Adrenal gland (tissue), 12 donors: Measurements from ENCODE around the gene ACAA2. TPM values are rescaled to one million over a fixed set of nuclear protein-coding genes. Genes with fewer than 3 reads are reported as not detected.

Experiments used
- DNase-seq, 7 donors: peaks; one replicate each; pipeline ENCODE4 v3.0.0-alpha.2; 2019 to 2020
- H3K27ac ChIP-seq, 5 donors: fragments of 200-600 bp; sonication (generic) in 4 of 5; 1 replicate in 3 of 5; 2 replicates in 2 of 5; pipeline versions ENCODE4 v1.5.1 to v1.8.0; 2016 to 2020; ENCODE audit warnings: mild to moderate bottlenecking in 1 of 5
- H3K27me3 ChIP-seq: fragments of 200-600 bp; 2 replicates; pipeline ENCODE4 v1.8.0; 2021
- H3K36me3 ChIP-seq, 2 donors: fragments of 200-600 bp; replicated peaks in 1 of 2; 1 replicate in 1 of 2; 2 replicates in 1 of 2; pipeline versions ENCODE4 v1.5.1 to v1.8.0; 2018 to 2022
- H3K4me1 ChIP-seq, 2 donors: fragments of 200-600 bp; replicated peaks in 1 of 2; 1 replicate in 1 of 2; 2 replicates in 1 of 2; pipeline versions ENCODE4 v1.5.1 to v1.8.0; 2018 to 2021
- H3K4me3 ChIP-seq, 4 donors: fragments of 200-600 bp; sonication (generic) in 3 of 4; one replicate each; pipeline ENCODE4 v1.5.1; 2016 to 2018
- H3K9me3 ChIP-seq, 3 donors: fragments of 200-600 bp; sonication (generic) in 1 of 3; replicated peaks in 1 of 3; 1 replicate in 2 of 3; 2 replicates in 1 of 3; pipeline versions ENCODE4 v1.5.1 to v1.8.0; 2016 to 2021
- CTCF ChIP-seq, 6 experiments: fragments of 450-650 bp in 4 of 6; fragments of 200-600 bp in 2 of 6; sonication (generic) in 1 of 6; IDR thresholded peaks; 1 replicate in 5 of 6; 2 replicates in 1 of 6; pipeline versions ENCODE4 v1.5.1 to v1.8.0; 2016 to 2021; ENCODE audit warnings: antibody characterized with exemption in 6 of 6, mild to moderate bottlenecking in 2 of 6, moderate library complexity in 1 of 6
- POLR2A ChIP-seq, 2 donors: fragments of 450-650 bp; IDR thresholded peaks; one replicate each; pipeline ENCODE4 v1.6.1; 2017; ENCODE audit warnings: antibody characterized with exemption in 2 of 2, mild to moderate bottlenecking in 2 of 2, moderate library complexity in 1 of 2
- whole genome bisulfite sequencing, 4 donors: extraction: QIAGEN DNeasy Blood & Tissue Kit in 2 of 4; methylation state at CpG; one replicate each; pipeline versions ENCODE4 v1.1.5 to v1.1.7; 2013 to 2017; 5-methylcytosine and 5-hydroxymethylcytosine counted together
- intact Hi-C, 2 donors: fragments of 100-400 bp; cut with DNase I; formaldehyde crosslinking; loops; one replicate each; pipeline versions ENCODE4 v1.14.1 to v1.15.0; 2022 to 2023
- polyA plus RNA-seq, 3 donors: library from polyadenylated mRNA; stranded (reverse); fragments of 200-250 nt in 2 of 3; fragments of 350-450 nt in 1 of 3; fragmentation: Illumina TruSeq in 1 of 3; extraction: RNeasy Lipid Tissue Mini Kit (QIAGEN cat#74804) in 1 of 3; gene quantifications; one replicate each; pipeline ENCODE4 v1.2.3, GENCODE V29; 2013 to 2014
- total RNA-seq, 9 donors: library from RNA; depleted of rRNA in 4 of 9; stranded (reverse); fragments of >200 nt in 4 of 9; fragments of 120-200 nt in 1 of 9; fragmentation: NEBNext Ultra II Directional in 1 of 9; extraction: Animal tissue kit (Norgen Biotek cat#: 25700) in 1 of 9; gene quantifications; one replicate each; pipeline versions ENCODE4 v1.1.0 to v1.2.4, GENCODE V29; 2013 to 2023
- donor health status: healthy with polysubstance abuse.
- donor health status: Bipolar disorder and iron deficiency.
- donor health status: DM: yes; HTN: yes; CAD: no.
- donor health status: DM: no; HTN: no; CAD: no.
- donor health status: DM: no; HTN: no; CAD: no.
- donor health status: DM: yes; HTN: yes; CAD: no.

The ACAA2 gene
- total and polyA plus RNA-seq, 12 donors: 21.4 to 197 (median 105) TPM

- DNase-seq: no peak
- Histone ChIP-seq H3K4me1 (no peaks in the 10 kb centered on the region), H3K4me3 (no peak overlapping the region), H3K36me3 (no peaks in the 10 kb centered on the region), H3K27ac (no peak overlapping the region), H3K9me3 (no peaks in the 10 kb centered on the region), H3K27me3 (no peaks in the 10 kb centered on the region)
- 86 to 100% (median 90%) methylated on average over 1 to 8 of the region's 8 CpGs for WGBS, 4 donors
- TF ChIP-seq POLR2A (IDR thresholded peaks at IDR 0.05) (no peak), CTCF (IDR thresholded peaks at IDR 0.05) (no peak)
- intact Hi-C loops: loop anchor here in 1 of 2 donors (10.0 kb wide), 1 partner anchor 339 kb away; no protein-coding TSS in a partner anchor
Measured at GRCh38 chr18:49853436-49853835, 40.1 kb upstream of the ACAA2 start.

- Histone ChIP-seq H3K4me1 (no peaks in the 10 kb centered on the region), H3K9me3 (no peaks in the 10 kb centered on the region), H3K27me3 (no peaks in the 10 kb centered on the region), H3K36me3 (no peaks in the 10 kb centered on the region), H3K4me3 (no peak overlapping the region), H3K27ac (no peak overlapping the region)
- TF ChIP-seq CTCF (IDR thresholded peaks at IDR 0.05): no peak
- 75 to 88% (median 82%) methylated on average over 4 to 7 of the region's 7 CpGs for WGBS, 4 donors
- intact Hi-C loops: loop anchor here in 1 of 2 donors (10.0 kb wide), 1 partner anchor 338 kb away; no protein-coding TSS in a partner anchor
- no peak for DNase-seq
Measured at GRCh38 chr18:49853011-49853410, 39.7 kb upstream of the ACAA2 start.

GRCh38 chr18:49851624-49852023, 38.3 kb upstream of the ACAA2 start:
- no peak for DNase-seq
- Histone ChIP-seq H3K27ac (no peak overlapping the region), H3K4me3 (no peak overlapping the region), H3K9me3 (no peaks in the 10 kb centered on the region), H3K27me3 (no peaks in the 10 kb centered on the region), H3K36me3 (no peaks in the 10 kb centered on the region), H3K4me1 (no peaks in the 10 kb centered on the region)
- intact Hi-C loops: loop anchor here in 1 of 2 donors (10.0 kb wide), 1 partner anchor 337 kb away; no protein-coding TSS in a partner anchor
- TF ChIP-seq CTCF (IDR thresholded peaks at IDR 0.05) (no peak), POLR2A (IDR thresholded peaks at IDR 0.05) (no peak)
- WGBS, 4 donors: 80 to 90% (median 81%) methylated on average over 4 of the region's 4 CpGs

- WGBS, 4 donors: 86 to 94% (median 92%) methylated on average over 8 of the region's 8 CpGs
Measured at GRCh38 chr18:49850636-49851035, 37.3 kb upstream of the ACAA2 start.

More at GRCh38 chr18:49850636-49851035, 37.3 kb upstream of the ACAA2 start:
- Histone ChIP-seq H3K9me3 (no peaks in the 10 kb centered on the region), H3K36me3 (no peaks in the 10 kb centered on the region), H3K27me3 (no peaks in the 10 kb centered on the region), H3K27ac (no peak overlapping the region), H3K4me3 (no peak overlapping the region), H3K4me1 (no peaks in the 10 kb centered on the region)
- intact Hi-C loops: loop anchor here in 1 of 2 donors (10.0 kb wide), 1 partner anchor 336 kb away; no protein-coding TSS in a partner anchor
- no peak for DNase-seq
- TF ChIP-seq CTCF (IDR thresholded peaks at IDR 0.05) (no peak), POLR2A (IDR thresholded peaks at IDR 0.05) (no peak)
